HG02588 (cell line): ENCODE results near the gene DCHS1.
"Not testable (repeated sequence)": the region's sequence is repeated elsewhere in the genome, so short reads cannot be mapped to it uniquely, and the experiment has no call there.

Source experiments
- ATAC-seq: cut with Tn5 transposase; IDR thresholded peaks from one replicate; pipeline ENCODE4 v1.9.1; 2021; ENCODE audit warnings: mild to moderate bottlenecking, moderate library complexity; ENCODE audit not compliant: unreplicated experiment

DCHS1 gene

DNA sequence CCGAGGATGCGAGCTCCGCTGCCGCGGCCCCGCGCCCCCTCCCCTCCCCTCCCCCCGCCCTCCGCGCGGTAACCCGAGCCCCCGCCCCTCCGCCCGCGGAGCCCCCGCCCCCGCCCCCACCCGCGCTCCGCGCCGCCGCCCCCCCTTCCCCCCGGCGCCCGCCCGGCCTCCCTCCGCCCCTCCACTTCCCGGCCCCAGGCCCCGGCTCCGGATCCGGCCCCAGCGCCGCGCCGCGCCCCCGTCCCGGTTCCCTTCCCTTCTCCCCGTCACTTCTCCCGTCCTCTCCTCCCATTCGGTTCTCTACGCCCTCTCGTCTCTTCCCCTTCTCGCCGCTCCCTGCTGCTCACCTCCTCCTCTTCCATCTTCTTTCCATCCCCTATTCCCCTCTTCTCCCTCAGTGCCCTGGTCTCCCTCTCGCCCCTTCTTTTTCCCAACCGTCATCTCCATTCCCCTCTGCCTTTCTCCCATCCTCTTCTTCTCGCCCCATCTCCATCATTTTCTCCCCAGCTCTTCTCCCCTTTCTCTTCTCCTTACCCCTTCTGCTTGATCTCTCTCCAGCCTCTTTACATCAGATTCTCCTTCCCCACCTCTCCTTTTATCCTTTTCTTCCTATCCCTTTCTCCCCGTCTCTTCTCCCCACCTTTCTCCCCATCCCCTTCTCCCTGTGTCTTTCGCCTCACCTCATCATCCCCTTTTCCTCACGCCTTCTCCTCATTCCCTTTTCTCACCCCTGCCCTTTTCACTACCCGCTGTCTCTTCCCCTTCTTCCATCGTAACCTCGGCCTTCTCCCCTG is at the start of gene DCHS1:
DCHS1 (minus strand) TSS at position 20 of the 794 bp plus-strand sequence. CDS start 14,196 bp downstream, outside the sequence.
- ATAC-seq = no peak

DNA sequence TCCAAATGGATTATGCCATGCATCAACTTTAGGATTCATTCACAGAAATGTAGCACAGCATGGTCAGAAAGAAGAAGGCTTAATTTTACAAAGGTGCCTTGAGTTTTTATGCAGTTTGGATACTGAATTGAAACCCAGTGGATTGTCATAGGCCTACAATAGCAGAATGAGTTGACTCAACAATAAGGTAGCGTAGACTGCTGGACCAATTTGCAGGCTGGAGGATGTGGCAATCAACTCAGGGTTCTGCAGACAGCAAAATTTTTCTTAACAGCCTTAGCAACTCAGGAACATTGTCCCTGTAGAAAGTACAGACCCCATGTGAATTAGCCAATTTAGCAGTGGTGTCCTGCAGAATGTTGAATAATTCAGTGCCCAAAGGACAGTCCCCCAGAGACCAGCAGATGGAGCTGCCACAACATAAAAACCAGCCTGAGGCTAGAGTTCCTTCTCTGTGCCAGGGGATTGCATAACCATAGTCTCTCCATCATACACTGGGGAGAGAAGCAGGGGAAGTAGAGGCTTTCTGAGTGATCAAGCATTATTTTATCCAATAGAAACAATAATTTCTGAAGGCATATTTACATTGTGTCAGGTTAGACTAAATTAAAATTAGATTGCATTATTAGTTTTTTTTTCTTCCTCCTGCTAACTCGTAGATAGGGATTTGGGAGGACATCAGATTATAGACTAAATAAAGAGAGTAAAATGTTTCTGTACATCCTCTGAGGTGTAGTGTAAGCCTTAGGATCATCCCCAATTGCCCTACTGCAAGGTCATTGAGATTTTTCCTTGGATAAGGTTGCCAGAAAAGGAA is 47.8 kb upstream of the DCHS1 start:
- no peak for ATAC-seq

DNA sequence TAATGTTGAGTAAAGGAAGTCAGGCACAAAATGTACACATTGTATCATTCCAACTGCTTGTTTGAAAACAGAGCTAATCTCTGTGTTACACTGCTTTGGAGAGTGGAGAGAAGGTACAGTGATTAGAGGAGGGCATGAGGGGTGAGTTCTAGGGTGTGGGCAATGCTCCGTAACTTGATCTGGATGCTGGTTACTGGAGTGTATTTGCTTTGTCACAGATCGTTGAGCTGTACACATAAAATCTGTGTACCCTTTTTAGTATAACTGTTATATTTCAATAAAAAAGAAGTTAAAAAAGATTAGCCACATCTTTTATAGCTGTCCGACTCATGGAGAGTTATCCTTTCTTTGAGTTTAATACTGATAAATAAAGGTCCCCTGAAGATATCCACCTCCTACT is 46.3 kb upstream of the DCHS1 start:
- ATAC-seq = not testable (repeated sequence)

DNA sequence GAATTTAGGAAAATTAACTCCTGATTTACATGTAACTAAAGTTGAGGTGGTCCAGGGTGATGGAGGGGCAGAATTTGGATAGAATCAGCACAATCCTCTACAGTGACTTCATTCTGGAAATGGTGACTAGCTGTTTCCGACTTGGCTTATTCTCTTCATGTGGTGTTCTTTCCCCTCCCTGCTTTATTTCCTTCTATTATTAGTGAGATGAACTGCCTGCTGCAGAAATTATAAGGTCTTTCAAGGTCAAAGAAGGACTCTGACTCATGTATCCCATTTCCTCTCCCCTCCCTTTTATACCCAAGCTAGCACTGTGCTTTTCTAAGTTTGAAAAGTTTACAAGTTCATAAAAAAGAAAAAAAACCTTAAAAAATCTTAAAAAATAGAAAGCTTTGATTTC is 39.8 kb upstream of the DCHS1 start:
- no peak for ATAC-seq

GRCh38 chr11:6694229-6694535 is 38.6 kb upstream of the DCHS1 start:
- no peak for ATAC-seq

DNA sequence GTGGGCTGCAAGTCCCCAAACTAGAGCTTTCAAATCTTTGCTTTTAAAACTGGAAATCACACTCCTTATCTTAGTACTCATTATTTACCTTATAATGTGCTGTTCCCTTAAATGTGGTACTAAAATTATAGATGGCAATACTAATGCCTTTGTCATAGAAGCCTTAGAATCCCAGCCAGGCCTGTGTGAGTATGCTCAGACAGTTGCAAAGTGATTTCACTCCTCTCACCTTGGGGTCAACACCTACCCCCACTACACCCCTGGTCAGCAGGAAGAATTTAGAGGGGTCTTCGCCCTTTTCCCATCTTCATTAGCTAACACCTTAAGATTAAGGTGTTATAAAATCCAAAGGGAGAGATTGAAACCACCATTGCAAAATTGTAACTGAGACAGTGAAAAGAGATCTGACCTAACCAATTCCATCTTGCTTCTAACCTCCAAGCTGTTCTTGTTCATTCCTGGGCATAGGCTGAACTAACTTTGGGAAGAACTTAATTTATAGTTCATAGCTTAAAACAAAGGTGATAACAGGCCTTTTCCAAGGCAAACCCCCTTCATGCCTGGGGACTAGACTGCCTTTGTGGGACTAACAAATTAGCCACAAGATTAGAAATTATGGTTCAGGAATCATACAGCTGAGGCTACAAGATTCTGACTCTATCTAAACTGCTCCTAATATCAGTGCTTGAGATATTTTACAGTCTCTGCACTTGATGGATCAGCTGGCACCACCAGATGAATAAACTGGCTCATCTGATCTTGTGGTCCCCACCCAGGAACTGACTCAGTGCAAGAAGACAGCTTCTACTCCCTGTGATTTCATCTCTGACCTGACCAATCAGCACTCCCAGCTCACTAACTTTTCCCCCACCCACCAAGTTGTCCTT is 38.0 kb upstream of the DCHS1 start:
- no peak for ATAC-seq

GRCh38 chr11:6692128-6692527 is 36.5 kb upstream of the DCHS1 start:
- ATAC-seq = no peak

- not testable (repeated sequence) for ATAC-seq
Measured at GRCh38 chr11:6690431-6691132, 35.0 kb upstream of the DCHS1 start.

DNA sequence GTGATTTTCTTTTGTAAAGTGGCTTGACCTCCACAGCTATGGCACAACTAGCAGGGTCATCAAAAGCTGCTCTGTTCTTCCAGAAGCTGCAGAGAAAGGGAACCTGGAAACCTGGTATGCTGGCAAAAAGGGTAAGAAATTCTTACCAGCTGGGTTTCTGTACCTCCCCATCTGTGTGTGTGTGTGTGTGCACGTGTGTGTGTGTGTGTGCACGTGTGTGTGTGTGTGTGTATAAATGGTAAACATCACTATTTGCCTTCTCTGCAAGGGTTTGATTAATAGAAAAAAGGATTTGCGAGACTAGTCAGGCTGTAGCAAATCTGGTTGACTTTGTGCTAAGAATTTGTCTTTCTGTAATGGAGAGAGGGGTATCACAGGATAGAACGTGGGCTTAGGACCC is 32.3 kb upstream of the DCHS1 start:
- no peak for ATAC-seq

DNA sequence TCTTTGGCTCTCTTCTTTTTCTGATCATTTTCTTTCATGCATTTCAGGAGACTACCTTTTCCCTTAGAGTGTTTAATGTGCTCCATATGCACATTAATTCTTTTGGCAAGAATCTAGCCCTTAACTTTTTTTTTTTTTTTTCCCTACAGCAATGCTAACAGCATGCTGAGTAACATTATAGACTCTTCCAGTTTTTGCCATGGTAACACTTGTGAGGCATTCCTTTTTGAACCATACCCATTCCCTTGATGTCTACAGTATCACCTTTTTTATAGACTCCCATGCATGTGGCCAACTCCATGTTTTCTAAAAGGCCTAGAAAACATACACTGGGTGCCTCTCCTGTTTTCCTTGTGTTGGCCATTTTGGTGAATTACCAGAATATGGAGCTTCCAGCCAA is 30.4 kb upstream of the DCHS1 start:
- no peak for ATAC-seq

DNA sequence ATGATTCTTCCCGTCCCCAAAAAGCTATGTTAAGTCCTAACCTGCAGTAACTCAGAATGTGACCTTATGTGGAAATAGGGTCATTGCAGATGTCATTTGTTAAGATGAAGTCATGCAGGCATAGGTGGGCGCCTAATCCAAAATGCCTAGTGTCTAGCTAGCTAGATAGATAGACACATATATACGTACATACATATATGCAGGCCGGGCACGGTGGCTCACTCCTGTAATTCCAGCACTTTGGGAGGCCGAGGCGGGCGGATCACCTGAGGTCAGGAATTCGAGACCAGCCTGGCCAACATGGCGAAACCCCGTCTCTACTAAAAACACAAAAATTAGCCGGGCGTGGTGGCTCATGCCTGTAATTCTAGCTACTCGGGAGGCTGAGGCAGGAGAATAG is 28.5 kb upstream of the DCHS1 start:
- ATAC-seq = not testable (repeated sequence)

DNA sequence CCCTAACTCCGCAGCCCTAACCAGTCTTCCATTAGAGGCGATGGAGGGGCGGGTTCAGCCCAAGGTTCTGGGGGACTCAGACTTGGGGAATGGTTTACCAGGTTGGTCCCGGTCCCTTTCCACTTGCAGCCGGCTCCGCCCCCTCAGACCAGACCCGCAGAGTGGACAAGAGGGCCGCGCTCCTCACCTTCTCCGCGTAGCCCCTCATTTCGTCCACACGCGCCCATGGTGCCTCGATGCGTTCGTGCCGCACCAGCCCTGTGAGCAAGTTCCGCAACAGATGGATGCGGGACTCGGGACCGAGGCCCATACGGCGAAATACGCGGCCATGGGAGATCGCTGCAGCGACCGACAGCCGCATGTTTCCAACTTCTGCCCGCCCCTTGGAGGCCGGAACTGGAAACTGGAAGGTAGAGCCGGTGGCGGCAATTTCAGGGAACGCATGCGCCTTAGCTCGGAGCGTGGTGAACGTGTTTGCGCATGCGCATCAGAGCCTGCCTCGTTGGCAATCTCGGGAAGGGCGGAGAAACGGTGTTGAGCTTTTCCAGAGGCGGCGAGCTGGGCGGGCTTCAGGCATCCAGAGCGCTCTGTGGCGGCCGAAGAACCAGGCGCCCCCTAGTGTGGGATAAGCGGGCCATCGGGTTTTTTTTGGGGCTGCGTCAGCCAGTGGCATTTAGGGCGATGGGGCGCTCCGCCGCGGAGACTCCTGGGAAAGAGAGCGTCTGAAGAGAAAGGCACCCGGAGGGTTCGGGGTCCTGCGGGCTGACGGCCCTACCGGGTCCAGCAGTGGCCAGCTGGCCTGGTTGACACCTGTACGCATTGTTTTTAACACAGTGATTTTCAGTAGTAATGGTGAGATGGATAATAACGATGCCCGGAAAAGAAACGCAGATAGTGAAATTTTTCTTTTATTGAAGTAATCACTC is 27.6 kb upstream of the DCHS1 start, which contains the start of gene MRPL17:
MRPL17 (minus strand) TSS at position 405 of the 926 bp plus-strand sequence; CDS start at position 361, 44 bp downstream.
- ATAC-seq = peak; percentile 92

DNA sequence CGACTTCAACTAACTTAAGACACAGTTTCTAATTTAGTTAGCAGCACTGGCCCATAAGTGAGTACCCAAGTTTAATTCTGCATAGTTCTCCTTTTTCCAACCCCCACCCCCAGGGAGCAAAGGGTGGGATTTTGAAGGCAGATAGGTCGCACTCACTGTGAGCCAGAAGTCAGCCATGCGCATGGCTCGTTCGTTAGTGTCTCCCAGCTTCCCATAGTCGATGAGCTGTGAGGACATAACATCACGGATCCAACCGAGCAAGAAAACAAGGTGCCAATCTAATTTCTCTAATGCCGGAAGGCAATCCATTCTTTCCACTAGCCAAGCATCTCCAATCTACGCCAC is 27.0 kb upstream of the DCHS1 start:
- ATAC-seq = no peak

- ATAC-seq = no peak
Measured at GRCh38 chr11:6681949-6682348, 26.3 kb upstream of the DCHS1 start.

GRCh38 chr11:6681505-6681904 is 25.9 kb upstream of the DCHS1 start:
- no peak for ATAC-seq

GRCh38 chr11:6677018-6677417 is 21.4 kb upstream of the DCHS1 start:
- ATAC-seq = no peak

GRCh38 chr11:6674862-6675261 is 19.3 kb upstream of the DCHS1 start:
- no peak for ATAC-seq

GRCh38 chr11:6674219-6674597 is 18.6 kb upstream of the DCHS1 start:
- ATAC-seq = no peak

- no peak for ATAC-seq
Measured at GRCh38 chr11:6673523-6674218, 18.1 kb upstream of the DCHS1 start.
